ENCODE data around the gene CYB5R4. TPM values are rescaled to one million over a fixed set of nuclear protein-coding genes. Genes with fewer than 3 reads are reported as not detected.

The CYB5R4 gene
- polyA plus RNA-seq, 1 of the 3 experiments (the other 2 are of a cell fraction) = 3.3 TPM

- ChIA-PET CTCF (no interaction called here), POLR2A (no interaction called here)
- TF ChIP-seq YY1 (IDR thresholded peaks at IDR 0.05; ENCODE audit: low read depth) (no peak), RFX5 (IDR thresholded peaks at IDR 0.05; ENCODE audit: low read length) (no peak), RAD21 (IDR thresholded peaks at IDR 0.05; ENCODE audit: low read length) (no peak), GATA2 (CRISPR knock-in tag; IDR thresholded peaks at IDR 0.05) (no peak), NFIC (IDR thresholded peaks at IDR 0.05; ENCODE audit: borderline replicate concordance) (no peak), FOXJ3 (CRISPR knock-in tag; IDR thresholded peaks at IDR 0.05) (no peak), NRF1 (IDR thresholded peaks at IDR 0.05; ENCODE audit: low read depth, low read length) (no peak), POLR2AphosphoS5 (IDR thresholded peaks at IDR 0.05; ENCODE audit: low read depth, low read length) (no peak)
- TF ChIP-seq, protein P1, sequence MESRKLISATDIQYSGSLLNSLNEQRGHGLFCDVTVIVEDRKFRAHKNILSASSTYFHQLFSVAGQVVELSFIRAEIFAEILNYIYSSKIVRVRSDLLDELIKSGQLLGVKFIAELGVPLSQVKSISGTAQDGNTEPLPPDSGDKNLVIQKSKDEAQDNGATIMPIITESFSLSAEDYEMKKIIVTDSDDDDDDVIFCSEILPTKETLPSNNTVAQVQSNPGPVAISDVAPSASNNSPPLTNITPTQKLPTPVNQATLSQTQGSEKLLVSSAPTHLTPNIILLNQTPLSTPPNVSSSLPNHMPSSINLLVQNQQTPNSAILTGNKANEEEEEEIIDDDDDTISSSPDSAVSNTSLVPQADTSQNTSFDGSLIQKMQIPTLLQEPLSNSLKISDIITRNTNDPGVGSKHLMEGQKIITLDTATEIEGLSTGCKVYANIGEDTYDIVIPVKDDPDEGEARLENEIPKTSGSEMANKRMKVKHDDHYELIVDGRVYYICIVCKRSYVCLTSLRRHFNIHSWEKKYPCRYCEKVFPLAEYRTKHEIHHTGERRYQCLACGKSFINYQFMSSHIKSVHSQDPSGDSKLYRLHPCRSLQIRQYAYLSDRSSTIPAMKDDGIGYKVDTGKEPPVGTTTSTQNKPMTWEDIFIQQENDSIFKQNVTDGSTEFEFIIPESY (IDR thresholded peaks at IDR 0.05; ENCODE audit: borderline replicate concordance, low read depth) = no peak
- Histone ChIP-seq H3K36me3 (replicated peaks in 1 of 2; ENCODE audit: control insufficient read depth in 1 of 2, insufficient read depth in 2 of 2, low read length in 1 of 2) (no peaks in the 10 kb centered on the region), H4K20me1 (ENCODE audit: insufficient read depth) (no peaks in the 10 kb centered on the region), H3K4me3 (ENCODE audit: low read depth in 2 of 2, low read length in 1 of 2) (no peak overlapping the region), H3K27me3 (ENCODE audit: insufficient read depth) (no peaks in the 10 kb centered on the region), H3K4me2 (no peak overlapping the region), H3K27ac (ENCODE audit: low read depth in 2 of 2, low read length in 1 of 2) (no peak overlapping the region), H3K4me1 (ENCODE audit: control insufficient read depth in 1 of 2, insufficient read depth in 2 of 2, low read depth in 1 of 2, low read length in 1 of 2) (peaks cover 0 to 1% of the 10 kb centered on the region in 2 experiments; a peak in 1 of 4 replicates), H3K9ac (no peak overlapping the region), H3K9me3 (no peaks in the 10 kb centered on the region), H2AFZ (ENCODE audit: low read depth) (no peak overlapping the region), H3K9me2 (no peaks in the 10 kb centered on the region), H3K79me2 (ENCODE audit: insufficient read depth) (no peaks in the 10 kb centered on the region), H3F3A (replicated peaks; ENCODE audit: insufficient read depth) (no peaks in the 10 kb centered on the region)
- DNase-seq = no peak
- 50% methylated on average over 5 of the region's 5 CpGs for WGBS (ENCODE audit: low lambda C conversion rate)
Measured at GRCh38 chr6:84007871-84008270, 148.4 kb downstream of the CYB5R4 start.

GRCh38 chr6:84013354-84013753 lies 153.9 kb downstream of the CYB5R4 start:
- POLR2A ChIA-PET = no interaction called here
- H3F3A ChIP-seq (replicated peaks; ENCODE audit: insufficient read depth) = no peaks in the 10 kb centered on the region
- no peaks in the 10 kb centered on the region for H3K9me2 ChIP-seq
- H2AFZ ChIP-seq (ENCODE audit: low read depth) = no peak overlapping the region
- no peaks in the 10 kb centered on the region for H3K36me3 ChIP-seq (replicated peaks in 1 of 2; ENCODE audit: control insufficient read depth in 1 of 2, insufficient read depth in 2 of 2, low read length in 1 of 2)
- H3K4me3 ChIP-seq (ENCODE audit: low read depth in 2 of 2, low read length in 1 of 2) = no peak overlapping the region
- no peak overlapping the region; a peak in 1 of 4 replicates for H3K27ac ChIP-seq (ENCODE audit: low read depth in 2 of 2, low read length in 1 of 2)
- no peaks in the 10 kb centered on the region for H3K9me3 ChIP-seq
- no peaks in the 10 kb centered on the region for H3K79me2 ChIP-seq (ENCODE audit: insufficient read depth)
- peaks cover 0 to 16% of the 10 kb centered on the region in 2 experiments; a peak in 2 of 4 replicates for H3K4me1 ChIP-seq (ENCODE audit: control insufficient read depth in 1 of 2, insufficient read depth in 2 of 2, low read depth in 1 of 2, low read length in 1 of 2)
- DNase-seq = no peak
- no peak overlapping the region for H3K9ac ChIP-seq
- CTCF ChIA-PET = interaction anchor here (0.7 kb wide), 1 partner anchor 68 kb away, joined by 3 read pairs; no protein-coding TSS in a partner anchor
- TF ChIP-seq FOSL2 (IDR thresholded peaks at IDR 0.05; ENCODE audit: borderline replicate concordance, low read depth) (no peak), NRF1 (IDR thresholded peaks at IDR 0.05; ENCODE audit: low read depth, low read length) (no peak), RFX5 (IDR thresholded peaks at IDR 0.05; ENCODE audit: low read length) (no peak), EZH2phosphoT487 (IDR thresholded peaks at IDR 0.05; ENCODE audit: borderline replicate concordance, low read depth) (no peak)
- TF ChIP-seq, protein P2, sequence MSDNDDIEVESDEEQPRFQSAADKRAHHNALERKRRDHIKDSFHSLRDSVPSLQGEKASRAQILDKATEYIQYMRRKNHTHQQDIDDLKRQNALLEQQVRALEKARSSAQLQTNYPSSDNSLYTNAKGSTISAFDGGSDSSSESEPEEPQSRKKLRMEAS (IDR thresholded peaks at IDR 0.05; ENCODE audit: low read depth) = no peak
- TF ChIP-seq, protein P3, sequence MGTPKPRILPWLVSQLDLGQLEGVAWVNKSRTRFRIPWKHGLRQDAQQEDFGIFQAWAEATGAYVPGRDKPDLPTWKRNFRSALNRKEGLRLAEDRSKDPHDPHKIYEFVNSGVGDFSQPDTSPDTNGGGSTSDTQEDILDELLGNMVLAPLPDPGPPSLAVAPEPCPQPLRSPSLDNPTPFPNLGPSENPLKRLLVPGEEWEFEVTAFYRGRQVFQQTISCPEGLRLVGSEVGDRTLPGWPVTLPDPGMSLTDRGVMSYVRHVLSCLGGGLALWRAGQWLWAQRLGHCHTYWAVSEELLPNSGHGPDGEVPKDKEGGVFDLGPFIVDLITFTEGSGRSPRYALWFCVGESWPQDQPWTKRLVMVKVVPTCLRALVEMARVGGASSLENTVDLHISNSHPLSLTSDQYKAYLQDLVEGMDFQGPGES (IDR thresholded peaks at IDR 0.05; ENCODE audit: low read depth, low read length) = no peak
- 62% methylated on average over 2 of the region's 2 CpGs for WGBS (ENCODE audit: low lambda C conversion rate)
- no peak overlapping the region for H3K4me2 ChIP-seq
- H4K20me1 ChIP-seq (ENCODE audit: insufficient read depth) = no peaks in the 10 kb centered on the region
- H3K27me3 ChIP-seq (ENCODE audit: insufficient read depth) = no peaks in the 10 kb centered on the region
